G401.6 (cell line): ENCODE results near the gene PCYOX1L.

Source experiments
- FAIRE-seq: peaks from 2 replicates; lab custom pipeline; 2012; peaks lifted over from hg19 to GRCh38; lab: Jason Lieb, UNC

The PCYOX1L gene, protein sequence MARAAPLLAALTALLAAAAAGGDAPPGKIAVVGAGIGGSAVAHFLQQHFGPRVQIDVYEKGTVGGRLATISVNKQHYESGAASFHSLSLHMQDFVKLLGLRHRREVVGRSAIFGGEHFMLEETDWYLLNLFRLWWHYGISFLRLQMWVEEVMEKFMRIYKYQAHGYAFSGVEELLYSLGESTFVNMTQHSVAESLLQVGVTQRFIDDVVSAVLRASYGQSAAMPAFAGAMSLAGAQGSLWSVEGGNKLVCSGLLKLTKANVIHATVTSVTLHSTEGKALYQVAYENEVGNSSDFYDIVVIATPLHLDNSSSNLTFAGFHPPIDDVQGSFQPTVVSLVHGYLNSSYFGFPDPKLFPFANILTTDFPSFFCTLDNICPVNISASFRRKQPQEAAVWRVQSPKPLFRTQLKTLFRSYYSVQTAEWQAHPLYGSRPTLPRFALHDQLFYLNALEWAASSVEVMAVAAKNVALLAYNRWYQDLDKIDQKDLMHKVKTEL

DNA sequence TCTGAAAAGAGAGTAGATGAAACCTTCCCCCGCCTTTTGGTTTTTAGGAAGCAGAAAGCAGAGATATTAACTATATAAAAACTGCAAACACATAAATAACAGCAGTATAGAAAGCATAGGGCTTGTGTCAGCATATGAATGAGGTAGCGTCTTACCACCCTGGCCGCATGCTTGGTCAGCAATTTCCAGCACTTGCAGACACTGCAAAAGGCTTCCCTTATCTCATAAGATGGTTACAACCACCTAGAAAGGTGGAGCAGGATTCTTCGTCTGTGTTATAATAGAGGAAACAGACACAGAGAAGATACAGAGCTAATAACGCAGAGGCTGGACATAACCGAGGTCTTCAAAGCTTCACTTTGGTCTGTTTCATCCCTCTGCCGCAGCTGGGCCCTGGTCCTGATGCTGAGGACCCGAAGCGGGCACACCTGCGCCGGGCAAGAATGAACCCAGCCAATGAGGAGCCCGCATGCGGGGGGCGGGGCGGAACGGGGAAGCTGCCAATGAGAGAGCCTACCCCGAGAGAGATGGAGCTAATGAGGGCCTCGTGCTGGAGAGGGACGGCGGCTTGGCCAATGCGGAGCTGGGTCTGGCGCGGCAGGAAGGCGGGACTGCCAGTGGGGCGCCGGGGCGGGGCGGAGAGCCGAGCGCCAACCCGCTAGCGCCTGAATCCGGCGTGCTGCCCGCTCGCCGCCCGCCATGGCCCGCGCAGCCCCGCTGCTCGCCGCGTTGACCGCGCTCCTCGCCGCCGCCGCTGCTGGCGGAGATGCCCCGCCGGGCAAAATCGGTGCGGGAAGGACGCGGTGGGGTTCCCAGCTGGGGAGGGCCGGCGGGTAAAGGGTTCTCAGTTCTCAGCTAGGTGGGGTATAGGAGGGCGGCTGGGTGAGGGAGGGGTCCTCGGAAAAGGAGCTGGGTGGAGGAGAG lies at the start of gene PCYOX1L:
Gene PCYOX1L (plus strand): TSS at position 677 of the 924 bp plus-strand sequence. CDS start 23 bp downstream, at position 700.
- peak; percentile 95 for FAIRE-seq

DNA sequence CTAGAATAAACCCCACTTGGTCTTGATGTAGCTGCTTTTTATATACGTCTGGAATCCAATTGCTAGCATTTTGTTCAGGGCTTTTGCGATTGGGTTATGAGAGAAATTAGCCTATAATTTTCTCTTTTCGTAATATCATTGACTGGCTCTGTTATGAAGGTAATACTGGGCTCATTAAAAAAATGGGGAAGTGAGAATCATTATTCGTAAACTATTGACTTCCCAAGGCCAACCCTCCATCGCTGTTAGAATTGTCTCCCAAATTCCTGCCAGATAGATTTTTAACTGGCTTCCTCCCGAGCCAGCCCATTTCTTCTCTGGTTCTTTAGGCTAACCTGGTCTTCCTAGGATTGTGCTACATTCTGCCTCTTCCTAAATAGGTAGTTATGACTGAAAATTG lies 48.5 kb upstream of the PCYOX1L start:
- no peak for FAIRE-seq

DNA sequence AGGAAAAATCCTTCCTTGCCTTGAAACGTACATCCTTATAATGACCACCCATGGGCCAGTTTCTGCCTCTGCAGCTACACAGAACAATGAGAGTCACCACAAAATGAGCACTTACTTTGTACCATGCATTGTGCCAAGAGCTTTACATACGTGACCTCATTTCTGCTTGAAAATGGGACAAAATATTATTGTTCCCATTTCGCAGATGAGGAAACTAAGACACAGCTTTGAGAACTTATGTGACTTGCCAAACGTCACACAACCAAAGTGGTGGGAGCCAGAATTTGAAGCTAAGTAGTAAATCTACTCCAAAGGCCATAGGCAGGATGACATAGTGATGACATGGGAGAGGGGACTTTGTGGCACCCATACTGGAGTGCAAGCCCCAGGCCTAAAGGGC lies 47.4 kb upstream of the PCYOX1L start:
- no peak for FAIRE-seq

DNA sequence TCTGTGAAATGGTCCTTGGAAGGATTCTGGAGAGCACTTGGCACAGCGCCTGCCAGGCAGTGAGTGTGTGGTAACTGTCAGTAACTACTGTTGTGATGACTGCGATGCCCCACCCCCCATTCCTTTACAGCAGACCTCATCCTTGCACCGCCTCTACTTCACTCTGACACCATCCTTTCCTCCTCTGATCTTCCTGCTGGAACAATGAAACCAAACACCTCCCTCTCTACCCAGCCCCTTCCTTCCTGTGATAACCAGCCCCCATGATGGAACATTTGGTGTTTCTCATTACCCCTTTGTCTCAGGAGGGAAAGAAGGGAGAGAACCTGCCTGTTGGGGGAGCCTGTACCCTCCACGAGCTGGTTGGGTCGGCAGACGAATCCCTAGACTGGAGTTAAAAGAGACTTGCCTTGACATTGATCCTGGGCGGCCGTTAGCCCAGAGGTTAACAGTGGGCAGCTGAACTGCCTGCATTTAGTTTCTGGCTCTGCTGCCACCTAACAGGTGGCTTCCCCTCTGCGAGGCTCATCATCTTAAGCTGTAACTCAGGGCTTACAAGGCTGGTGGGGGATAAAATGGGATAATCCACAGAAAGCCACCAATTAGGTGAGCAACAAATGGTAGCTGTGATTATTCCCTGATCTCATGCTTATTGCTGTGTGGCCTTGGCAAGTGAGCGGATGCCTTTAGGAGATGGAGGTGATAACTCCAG lies 46.7 kb upstream of the PCYOX1L start:
- no peak for FAIRE-seq

DNA sequence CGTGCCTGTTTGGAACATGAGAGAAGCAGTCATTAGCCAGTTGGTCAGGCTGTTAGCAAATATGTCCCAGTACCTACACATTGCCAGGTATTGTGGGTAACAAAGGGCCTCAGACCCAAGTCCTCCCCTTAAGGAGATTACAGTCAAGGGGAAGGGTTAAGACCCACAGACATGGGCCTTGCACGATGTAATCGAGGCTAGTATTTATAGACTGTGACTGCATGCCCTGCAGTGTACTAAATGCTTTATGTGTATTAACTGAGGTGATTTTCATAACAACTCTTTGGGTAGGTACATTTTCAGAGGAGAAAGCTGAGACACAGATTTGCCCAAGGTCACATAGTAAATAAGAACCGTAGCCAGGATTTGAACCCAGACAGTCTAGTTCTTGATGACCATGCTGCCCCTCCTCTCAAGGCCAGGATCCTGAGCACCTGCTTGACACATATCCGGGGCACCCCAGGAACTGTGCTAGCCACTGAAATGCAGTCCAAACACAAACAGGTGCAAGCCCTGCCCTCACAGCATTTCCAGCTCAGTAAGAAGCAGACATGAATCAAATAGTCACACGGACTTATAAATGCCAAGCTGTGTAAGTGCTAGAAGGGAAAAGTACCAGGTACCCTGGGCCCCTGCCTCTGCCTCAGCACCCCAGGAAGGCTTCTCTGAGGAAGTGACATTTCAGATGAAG lies 44.5 kb upstream of the PCYOX1L start:
- FAIRE-seq = no peak

DNA sequence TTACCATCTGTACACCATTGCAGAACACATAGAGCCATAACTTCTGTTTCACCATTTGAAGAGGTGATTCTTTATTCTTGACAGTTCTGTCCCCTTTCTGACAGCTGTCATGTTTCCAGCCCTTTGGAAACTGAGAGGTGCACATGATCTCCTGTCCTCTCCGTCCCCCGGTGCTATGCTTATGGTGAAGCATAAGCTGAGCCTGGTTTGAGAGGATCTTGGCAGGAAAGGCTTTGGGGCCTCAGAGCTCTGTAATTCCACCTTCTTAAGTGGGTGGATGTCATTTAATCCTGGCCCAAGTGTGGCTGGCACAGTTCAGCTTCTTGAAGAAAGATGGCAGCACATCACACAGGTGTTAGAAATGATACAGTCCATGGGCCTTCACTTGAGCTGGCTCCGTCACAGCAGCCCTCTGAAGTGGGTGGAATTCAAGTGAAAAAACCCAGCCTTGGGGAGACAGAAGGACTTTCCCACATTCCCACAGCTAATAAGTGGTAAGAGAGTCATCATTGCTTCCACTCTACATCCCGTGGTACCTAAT lies 43.2 kb upstream of the PCYOX1L start:
- no peak for FAIRE-seq

DNA sequence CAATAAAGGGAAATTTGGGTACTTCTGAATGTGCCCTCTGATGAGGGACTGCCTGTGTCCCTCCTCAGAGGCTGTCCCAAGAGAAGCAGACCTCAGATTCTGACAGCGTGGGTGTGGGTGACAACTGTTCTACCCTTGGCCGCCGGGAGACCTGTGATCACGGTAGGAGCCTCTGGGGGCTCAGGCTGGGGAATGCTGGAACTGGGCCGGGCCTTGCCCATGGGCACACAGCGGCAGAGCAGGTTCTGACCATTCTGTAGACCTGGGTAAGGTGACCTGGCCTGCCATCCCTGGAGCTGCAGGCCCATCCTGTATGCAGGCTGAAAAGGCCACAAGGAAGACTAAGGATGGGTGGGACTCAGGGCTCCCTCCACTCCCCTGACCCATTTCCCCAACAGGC lies 42.1 kb upstream of the PCYOX1L start:
- FAIRE-seq = no peak

DNA sequence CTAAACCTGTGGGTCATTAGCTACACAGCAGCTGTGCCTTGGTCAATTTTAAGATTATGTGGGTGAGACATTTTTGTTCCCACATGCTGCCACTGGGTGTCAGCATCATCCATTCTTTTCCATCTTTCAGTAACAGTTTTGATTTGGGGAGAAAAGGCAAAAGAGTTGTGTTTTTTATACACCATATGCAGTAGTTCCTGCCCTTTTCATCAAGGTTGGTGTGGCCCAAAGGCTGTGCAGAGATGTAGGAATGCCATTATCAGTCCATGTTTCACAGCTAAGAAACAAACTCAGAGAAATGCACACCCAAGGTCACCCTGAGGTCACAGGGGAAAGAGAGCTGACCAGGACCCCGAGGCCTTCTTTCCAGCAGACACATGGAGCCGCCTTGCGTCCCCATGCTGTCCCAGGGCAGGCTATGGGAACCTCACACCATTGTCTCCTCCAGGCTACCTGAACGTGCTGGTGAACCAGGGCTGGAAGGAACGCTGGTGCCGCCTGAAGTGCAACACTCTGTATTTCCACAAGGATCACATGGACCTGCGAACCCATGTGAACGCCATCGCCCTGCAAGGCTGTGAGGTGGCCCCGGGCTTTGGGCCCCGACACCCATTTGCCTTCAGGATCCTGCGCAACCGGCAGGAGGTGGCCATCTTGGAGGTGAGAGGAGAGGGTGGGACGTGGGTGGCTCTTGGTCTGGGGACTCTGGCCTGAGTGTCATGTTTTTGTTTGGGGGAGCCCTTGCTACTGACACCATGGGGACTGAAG lies 40.4 kb upstream of the PCYOX1L start:
- peak; percentile 94 for FAIRE-seq

DNA sequence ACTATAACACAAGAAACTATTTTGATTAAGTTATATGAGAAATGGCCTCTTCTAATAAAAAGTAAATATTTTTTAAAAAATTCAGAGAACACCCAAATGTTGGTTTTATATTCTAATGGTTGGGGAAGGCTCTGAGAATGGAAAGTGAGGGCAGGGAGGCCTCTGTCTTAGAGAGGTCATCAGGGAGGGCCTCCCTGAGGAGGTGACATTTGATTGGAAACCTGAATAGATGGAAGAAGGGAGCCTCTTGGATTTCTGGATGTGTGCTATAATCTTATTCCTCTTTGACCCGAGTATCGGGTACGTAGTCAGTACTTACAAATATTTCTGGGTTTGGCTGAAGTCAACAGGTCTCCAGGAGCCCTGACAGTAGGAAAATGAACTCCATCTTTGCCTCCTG lies 38.7 kb upstream of the PCYOX1L start:
- no peak for FAIRE-seq

DNA sequence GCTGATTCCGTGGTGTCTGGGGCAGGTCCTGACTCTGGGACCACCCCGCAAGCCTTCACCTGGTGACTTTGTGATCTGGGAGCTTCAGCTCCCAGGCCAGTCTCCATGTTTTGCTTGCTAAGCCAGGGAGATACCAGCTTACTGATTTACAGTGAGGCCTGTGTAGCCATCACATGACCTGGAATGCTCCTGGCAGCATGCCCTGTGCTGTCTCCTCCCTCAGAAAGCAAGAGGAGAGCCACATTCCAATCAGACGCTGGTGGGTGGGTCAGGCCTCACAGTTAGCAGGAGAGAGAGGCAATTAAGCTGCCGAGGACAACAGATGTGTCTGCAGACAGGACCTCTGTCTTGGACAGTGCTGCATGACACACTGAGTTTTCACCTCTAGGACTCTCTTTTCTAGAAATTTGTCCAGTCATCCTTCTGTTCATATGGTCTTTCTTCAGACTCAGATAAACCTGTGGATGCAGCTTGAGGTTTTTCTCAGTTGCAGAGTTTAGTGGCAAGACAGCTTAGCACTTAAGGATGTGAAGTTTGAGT lies 37.0 kb upstream of the PCYOX1L start:
- FAIRE-seq = no peak

DNA sequence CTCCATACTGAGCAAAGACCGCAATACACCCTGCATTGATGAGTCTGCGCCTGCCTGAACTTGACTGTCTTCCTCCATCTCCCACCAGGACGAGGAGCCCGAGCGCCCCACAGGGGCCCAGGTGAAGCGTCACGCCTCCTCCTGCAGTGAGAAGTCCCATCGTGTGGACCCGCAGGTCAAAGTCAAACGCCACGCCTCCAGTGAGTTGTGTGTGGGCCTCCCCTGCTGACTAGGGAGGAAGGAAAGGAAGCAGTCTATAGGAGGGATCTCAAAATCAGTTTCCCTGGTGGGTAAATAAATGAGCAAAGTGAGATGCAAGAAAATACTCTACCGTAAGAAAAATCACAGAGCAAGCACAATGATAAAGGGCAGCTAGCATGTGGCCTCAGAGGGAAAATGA lies 35.3 kb upstream of the PCYOX1L start:
- no peak for FAIRE-seq

DNA sequence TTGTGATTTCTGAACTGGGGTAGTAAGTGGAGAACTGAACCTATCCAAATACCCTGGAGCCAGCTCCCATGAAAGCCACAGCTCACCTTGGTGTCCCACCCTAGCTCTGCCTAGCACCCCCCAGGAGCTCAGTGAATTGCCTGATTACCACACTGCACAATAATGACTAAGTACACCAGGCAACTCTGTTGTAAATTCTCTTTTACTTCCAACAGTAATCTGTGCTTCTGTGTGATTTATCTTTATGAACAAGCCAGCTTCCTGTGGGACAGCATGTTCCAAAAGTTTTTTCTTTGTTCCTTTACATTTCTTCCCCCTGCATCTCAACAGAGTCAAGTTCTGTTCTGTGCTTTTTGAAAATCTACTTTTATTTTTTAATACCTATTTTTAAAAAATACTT lies 34.6 kb upstream of the PCYOX1L start:
- no peak for FAIRE-seq

DNA sequence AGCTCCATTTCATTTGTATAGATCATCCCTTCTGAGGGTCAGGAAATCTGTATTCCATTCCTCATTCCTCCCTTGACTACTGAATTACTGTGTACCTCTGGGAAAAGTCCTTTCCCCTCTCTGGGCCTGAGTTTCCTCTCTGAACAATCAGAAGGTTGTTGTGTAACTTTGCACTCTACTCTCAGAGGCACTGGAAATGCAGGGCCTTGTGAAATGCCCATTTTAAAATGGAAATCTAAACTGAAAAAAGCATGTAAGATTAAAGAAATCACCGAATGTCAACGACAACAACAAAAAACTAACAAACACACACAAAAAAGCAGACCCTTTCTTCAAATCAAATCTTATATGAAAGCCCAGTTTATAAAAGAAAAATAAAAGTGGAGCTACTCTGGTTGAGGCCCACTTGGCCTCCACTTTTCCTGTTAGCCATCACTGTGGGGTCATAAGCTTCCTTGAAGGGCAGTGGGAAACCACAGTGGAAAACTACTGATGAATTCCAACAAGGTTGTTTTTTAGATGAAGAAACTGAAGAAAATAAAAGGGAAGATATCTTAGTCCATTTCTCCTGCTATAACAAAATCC lies 34.1 kb upstream of the PCYOX1L start:
- no peak for FAIRE-seq

DNA sequence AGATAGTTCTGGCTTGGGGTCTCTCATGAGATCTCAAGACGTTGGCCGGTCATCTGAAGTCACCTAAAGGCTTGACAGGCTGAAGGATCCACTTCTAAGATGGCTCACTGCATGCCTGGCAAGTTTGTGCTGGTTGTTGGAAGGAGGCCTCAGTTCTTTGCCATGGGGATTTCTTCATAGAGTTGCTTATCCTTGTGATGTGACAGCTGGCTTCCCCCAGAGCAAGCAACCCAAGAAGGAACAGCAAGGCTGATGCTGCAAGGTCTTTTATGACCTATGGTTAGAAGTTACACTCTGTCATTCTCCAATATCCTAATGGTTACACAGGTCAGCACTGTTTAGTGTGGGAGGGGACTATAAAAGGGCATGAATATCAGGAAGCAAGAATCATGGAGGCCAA lies 33.2 kb upstream of the PCYOX1L start:
- no peak for FAIRE-seq

DNA sequence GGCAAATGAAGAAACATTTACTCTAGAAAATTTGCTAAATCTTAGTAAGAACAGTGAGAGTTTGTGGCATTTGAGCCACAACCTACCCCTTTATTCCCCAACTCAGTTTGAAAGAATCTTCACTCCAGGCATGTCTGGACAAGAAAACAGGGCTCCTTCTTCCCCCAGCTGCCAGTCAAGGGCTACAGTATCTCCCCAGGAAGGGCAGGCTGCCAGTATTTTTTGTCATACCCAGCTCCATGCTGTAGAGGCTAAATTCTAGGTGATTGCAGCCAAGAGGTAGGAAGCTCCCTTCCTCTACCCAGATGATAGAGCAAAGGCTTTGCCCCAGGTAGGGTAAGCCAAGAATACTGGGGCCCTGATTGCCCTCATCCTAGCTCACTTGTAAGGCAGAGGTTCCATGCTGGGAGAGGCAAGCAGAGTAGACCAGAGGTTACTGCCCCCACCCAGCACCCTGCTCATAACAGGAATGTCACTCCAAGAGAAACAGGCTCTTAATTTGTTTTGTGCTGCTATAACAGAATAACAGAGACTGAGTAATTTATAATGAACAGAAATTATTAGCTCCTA lies 32.6 kb upstream of the PCYOX1L start:
- no peak for FAIRE-seq

DNA sequence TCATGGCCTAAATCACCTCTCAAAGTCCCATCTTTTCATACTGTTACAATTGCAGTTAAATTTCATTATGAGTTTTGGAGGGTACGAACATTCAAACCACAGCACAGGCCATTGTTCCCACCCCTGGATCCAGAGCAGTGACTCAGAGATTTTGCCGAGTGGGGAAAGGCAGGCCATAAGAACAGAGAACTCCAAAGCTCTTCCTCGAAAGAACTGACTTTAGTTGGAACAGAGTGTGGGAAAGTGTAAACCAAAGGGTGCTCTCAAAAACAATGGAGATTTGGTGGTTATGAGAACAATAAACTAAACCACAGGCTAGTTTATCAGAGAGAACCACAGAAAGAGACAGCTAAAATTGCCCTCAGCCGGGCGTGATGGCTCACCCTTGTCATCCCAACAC lies 32.0 kb upstream of the PCYOX1L start:
- no peak for FAIRE-seq

DNA sequence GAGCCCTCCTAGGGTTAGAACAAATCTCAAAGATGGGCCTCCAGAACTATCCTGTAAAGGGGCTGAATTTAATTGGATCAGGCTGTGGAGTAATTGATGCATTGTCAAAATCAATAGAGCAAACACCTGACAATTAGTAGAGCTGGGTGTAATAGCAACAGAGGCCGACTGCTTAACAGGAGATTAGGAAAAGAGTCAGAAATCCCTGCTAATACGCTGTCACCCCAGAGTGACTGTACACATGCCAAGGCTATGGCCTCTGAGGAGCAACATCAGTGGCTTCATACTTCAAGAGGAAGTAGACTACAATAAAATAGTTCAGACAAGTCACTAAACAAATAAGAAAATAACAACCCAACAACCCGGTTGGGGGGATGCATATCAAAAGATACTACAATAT lies 31.2 kb upstream of the PCYOX1L start:
- no peak for FAIRE-seq

DNA sequence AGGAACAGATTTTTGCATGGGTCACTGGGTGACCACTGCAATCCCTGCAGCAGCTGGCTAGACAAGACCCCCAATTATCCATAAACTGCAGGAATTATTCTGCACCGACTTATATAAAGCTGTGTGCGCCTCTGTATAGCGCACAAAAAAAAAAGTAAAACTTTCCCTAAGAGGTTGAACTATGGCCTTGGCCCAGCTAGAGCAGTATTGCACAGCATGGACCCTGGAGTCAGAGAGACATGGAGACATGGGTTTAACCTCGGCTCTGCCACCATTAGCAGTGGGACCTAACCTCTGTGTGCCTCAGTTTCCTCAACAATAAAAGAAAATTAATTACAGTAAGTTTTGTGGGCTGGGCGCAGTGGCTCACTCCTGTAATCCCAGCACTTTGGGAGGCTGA lies 29.7 kb upstream of the PCYOX1L start:
- FAIRE-seq = no peak

DNA sequence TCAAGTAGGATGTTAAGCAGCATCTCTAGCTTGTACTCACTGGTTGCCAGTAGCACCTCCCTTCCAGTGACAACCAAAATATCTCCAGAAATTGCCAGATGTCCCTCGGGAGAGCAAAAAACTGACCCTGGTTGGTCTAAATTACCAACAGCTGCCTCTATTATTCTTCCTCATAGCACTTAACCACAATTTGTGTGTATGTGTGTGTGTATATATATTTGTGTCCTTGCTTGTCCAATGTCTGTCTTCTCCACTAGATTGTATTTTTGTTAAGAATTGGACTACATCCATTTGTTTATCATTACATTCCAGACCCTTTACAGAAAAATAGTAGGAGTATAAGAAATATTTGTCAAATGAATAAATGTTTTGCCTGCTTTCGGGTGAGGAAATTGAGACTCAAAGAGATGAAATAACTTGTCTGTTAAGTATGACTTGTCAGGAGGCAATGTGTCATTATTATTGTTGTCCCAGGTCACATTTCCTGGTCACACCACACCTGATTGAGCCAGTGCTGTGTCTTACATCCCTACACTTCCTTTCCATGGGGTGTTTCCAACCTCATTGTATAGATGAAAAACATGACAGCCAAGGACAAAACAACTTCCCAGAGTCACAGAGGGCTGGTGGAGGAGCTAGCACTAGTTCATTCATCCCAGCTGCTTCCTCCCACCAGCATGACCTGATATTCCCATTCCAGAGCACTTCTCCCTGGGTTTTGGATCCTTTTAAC lies 24.0 kb upstream of the PCYOX1L start:
- no peak for FAIRE-seq
